Right renal pelvis (tissue), 4 donors: ENCODE measurements around the gene KLF9. TPM values are rescaled to one million over a fixed set of nuclear protein-coding genes. Genes with fewer than 3 reads are reported as not detected.

Source experiments
- DNase-seq, 4 donors: peaks; one replicate each; pipeline ENCODE4 v3.0.0-alpha.2; 2013; ENCODE audit warnings: low read depth in 4 of 4, low spot score in 3 of 4, missing footprints in 1 of 4
- polyA plus RNA-seq, 4 donors: library from polyadenylated mRNA; unstranded; fragments of 120-200 nt; gene quantifications; one replicate each; pipeline ENCODE4 v1.2.1, GENCODE V29; 2013; ENCODE audit not compliant: insufficient read length in 4 of 4

Gene KLF9
- polyA plus RNA-seq, 4 donors: 7.9 to 10.6 (median 8.5) TPM

GRCh38 chr9:70422371-70423043 lies 8.1 kb upstream of the KLF9 start:
- no peak for DNase-seq

- no peak for DNase-seq
Measured at GRCh38 chr9:70421272-70422180, 7.1 kb upstream of the KLF9 start.

GRCh38 chr9:70420441-70421271 lies 6.2 kb upstream of the KLF9 start:
- peak in 2 of 4 donors; percentile 63 to 79 for DNase-seq

- peak in 1 of 4 donors; percentile 52 for DNase-seq
Measured at GRCh38 chr9:70419556-70420440, 5.3 kb upstream of the KLF9 start.

GRCh38 chr9:70418822-70419555 lies 4.5 kb upstream of the KLF9 start:
- peak; percentile 73 to 78 (median 76) for DNase-seq

- no peak for DNase-seq
Measured at GRCh38 chr9:70415476-70415875, 1.0 kb upstream of the KLF9 start.

- no peak for DNase-seq
Measured at GRCh38 chr9:70415041-70415440, 584 bp upstream of the KLF9 start.

GRCh38 chr9:70413464-70413798 lies 1.0 kb downstream of the KLF9 start:
- no peak for DNase-seq

- no peak for DNase-seq
Measured at GRCh38 chr9:70412832-70413463, 1.5 kb downstream of the KLF9 start.

GRCh38 chr9:70411930-70412831 lies 2.3 kb downstream of the KLF9 start:
- DNase-seq: no peak

GRCh38 chr9:70411121-70411929 lies 3.1 kb downstream of the KLF9 start:
- no peak for DNase-seq

- no peak for DNase-seq
Measured at GRCh38 chr9:70410368-70410767, 4.1 kb downstream of the KLF9 start.

GRCh38 chr9:70409800-70410199 lies 4.7 kb downstream of the KLF9 start:
- no peak for DNase-seq

- no peak for DNase-seq
Measured at GRCh38 chr9:70409280-70409679, 5.2 kb downstream of the KLF9 start.

- no peak for DNase-seq
Measured at GRCh38 chr9:70408393-70409040, 5.9 kb downstream of the KLF9 start.

- no peak for DNase-seq
Measured at GRCh38 chr9:70407081-70407503, 7.4 kb downstream of the KLF9 start.
